SK-N-SH (cell line): ENCODE results near the gene DLX2. TPM values are rescaled to one million over a fixed set of nuclear protein-coding genes. Genes with fewer than 3 reads are reported as not detected.

ENCODE experiments used
- CTCF ChIA-PET: fragments of 300-600, 350-600 bp; formaldehyde crosslinking; extraction: SDS; loops from one replicate; lab custom pipeline; 2021; lab: Yijun Ruan, JAX
- POLR2A ChIA-PET: fragments of 350-600 bp; sonication (Branson Sonifier 250); formaldehyde crosslinking; extraction: SDS; loops from one replicate; lab custom pipeline; 2020; ENCODE audit warnings: antibody characterized with exemption, inconsistent platforms; lab: Yijun Ruan, JAX
- DNase-seq: peaks from one replicate; pipeline ENCODE4 v3.0.0; 2012
- H2AFZ ChIP-seq: fragments of 200-600 bp; sonication (generic); 2 replicates; pipeline ENCODE4 v1.8.1; 2016; ENCODE audit warnings: antibody characterized with exemption, mild to moderate bottlenecking, low read depth
- H3F3A ChIP-seq: fragments of 200-600 bp; sonication (generic); replicated peaks from 2 replicates; pipeline ENCODE3; 2016; ENCODE audit warnings: antibody characterized with exemption, mild to moderate bottlenecking; ENCODE audit not compliant: insufficient read depth
- H3K27ac ChIP-seq, 2 experiments: fragments of 200-500 bp in 1 of 2; fragments of 200-600 bp in 1 of 2; sonication (Bioruptor generic) in 1 of 2; sonication (generic), shearing (Covaris generic) in 1 of 2; 2 replicates each; pipeline versions ENCODE4 v1.5.1 to v1.6.1; 2014 to 2016; ENCODE audit warnings: low read depth in 2 of 2, inconsistent platforms in 1 of 2, low read length in 1 of 2, mild to moderate bottlenecking in 1 of 2, mixed read lengths in 1 of 2
- H3K27me3 ChIP-seq: fragments of 200-600 bp; sonication (generic), shearing (Covaris generic); 2 replicates; pipeline ENCODE4 v1.6.1; 2016; ENCODE audit warnings: mixed run types; ENCODE audit not compliant: insufficient read depth
- H3K36me3 ChIP-seq, 2 experiments: fragments of 200-500 bp in 1 of 2; fragments of 200-600 bp in 1 of 2; sonication (Bioruptor generic) in 1 of 2; sonication (generic) in 1 of 2; replicated peaks in 1 of 2; 2 replicates each; pipeline versions ENCODE3 to v1.5.1; 2014 to 2016; ENCODE audit warnings: low read length in 1 of 2, mild to moderate bottlenecking in 1 of 2; ENCODE audit not compliant: insufficient read depth in 2 of 2, control insufficient read depth in 1 of 2
- H3K4me1 ChIP-seq, 2 experiments: fragments of 200-500 bp in 1 of 2; fragments of 200-600 bp in 1 of 2; sonication (Bioruptor generic) in 1 of 2; sonication (generic), shearing (Covaris generic) in 1 of 2; 2 replicates each; pipeline versions ENCODE4 v1.5.1 to v1.6.1; 2014 to 2016; ENCODE audit warnings: low read depth in 1 of 2, low read length in 1 of 2, mixed run types in 1 of 2; ENCODE audit not compliant: insufficient read depth in 2 of 2, control insufficient read depth in 1 of 2
- H3K4me2 ChIP-seq: fragments of 200-600 bp; sonication (generic), shearing (Covaris generic); 2 replicates; pipeline ENCODE4 v1.6.1; 2017; ENCODE audit warnings: mixed run types
- H3K4me3 ChIP-seq, 2 experiments: fragments of 200-500 bp in 1 of 2; fragments of 200-600 bp in 1 of 2; sonication (Bioruptor generic) in 1 of 2; sonication (generic), shearing (Covaris generic) in 1 of 2; 2 replicates each; pipeline versions ENCODE4 v1.5.1 to v1.8.1; 2014 to 2016; ENCODE audit warnings: low read depth in 2 of 2, inconsistent platforms in 1 of 2, low read length in 1 of 2, mild to moderate bottlenecking in 1 of 2, mixed read lengths in 1 of 2, moderate library complexity in 1 of 2
- H3K79me2 ChIP-seq: fragments of 200-600 bp; sonication (generic); 2 replicates; pipeline ENCODE4 v1.8.1; 2017; ENCODE audit warnings: mild to moderate bottlenecking; ENCODE audit not compliant: insufficient read depth
- H3K9ac ChIP-seq: fragments of 200-600 bp; sonication (generic); 2 replicates; pipeline ENCODE4 v1.6.1; 2017; ENCODE audit warnings: mixed run types
- H3K9me2 ChIP-seq: fragments of 200-600 bp; sonication (generic); 2 replicates; pipeline ENCODE4 v1.6.1; 2017; ENCODE audit warnings: mixed run types
- H3K9me3 ChIP-seq: fragments of 200-600 bp; sonication (generic); 2 replicates; pipeline ENCODE4 v1.6.1; 2017; ENCODE audit warnings: mixed run types, mild to moderate bottlenecking, moderate library complexity
- H4K20me1 ChIP-seq: fragments of 200-600 bp; sonication (generic); 2 replicates; pipeline ENCODE4 v1.6.1; 2017; ENCODE audit warnings: mild to moderate bottlenecking, mixed run types; ENCODE audit not compliant: insufficient read depth
- CHD2 ChIP-seq: fragments of 150-350 bp; IDR thresholded peaks from 2 replicates; pipeline ENCODE4 v1.6.1; 2018; ENCODE audit warnings: low read length; ENCODE audit not compliant: partially characterized antibody
- JUND ChIP-seq: IDR thresholded peaks from 2 replicates; pipeline ENCODE4 v1.4.0; 2012
- MXI1 ChIP-seq: IDR thresholded peaks from 2 replicates; pipeline ENCODE4 v1.6.1; 2012; ENCODE audit warnings: mild to moderate bottlenecking, low read depth, low read length, improper control_type of control experiment
- NFIC ChIP-seq: IDR thresholded peaks from 2 replicates; pipeline ENCODE4 v1.4.0; 2012; ENCODE audit warnings: borderline replicate concordance
- PBX3 ChIP-seq: IDR thresholded peaks from 2 replicates; pipeline ENCODE4; 2012
- RCOR1 ChIP-seq: fragments of 150-350 bp; IDR thresholded peaks from 2 replicates; pipeline ENCODE4 v1.6.1; 2017; ENCODE audit warnings: antibody characterized with exemption, low read length
- REST ChIP-seq: IDR thresholded peaks from 2 replicates; pipeline ENCODE4 v1.6.1; 2012; ENCODE audit warnings: mild to moderate bottlenecking, low read depth, low read length, moderate library complexity
- RXRA ChIP-seq: IDR thresholded peaks from 2 replicates; pipeline ENCODE4 v1.4.0; 2012; ENCODE audit warnings: low read depth, mild to moderate bottlenecking, borderline replicate concordance
- USF1 ChIP-seq: IDR thresholded peaks from 2 replicates; pipeline ENCODE4 v1.4.0; 2012; ENCODE audit warnings: low read depth, borderline replicate concordance
- YY1 ChIP-seq: IDR thresholded peaks from 2 replicates; pipeline ENCODE4 v1.4.0; 2012; ENCODE audit warnings: low read depth, mild to moderate bottlenecking
- ZBTB33 ChIP-seq: IDR thresholded peaks from 2 replicates; pipeline ENCODE4 v1.4.0; 2012; ENCODE audit warnings: low read depth, borderline replicate concordance
- WGBS: methylation state at CpG from one replicate; pipeline ENCODE4 v1.1.6; 2017; ENCODE audit warnings: low lambda C conversion rate; 5-methylcytosine and 5-hydroxymethylcytosine counted together
- polyA plus RNA-seq, 3 experiments: library from polyadenylated mRNA; depleted of rRNA; stranded (reverse); fragments of >200 nt; gene quantifications; 2 replicates each; pipeline ENCODE4 v1.2.3, GENCODE V29; 2012

The DLX2 gene
- polyA plus RNA-seq, 1 of the 3 experiments (the other 2 are of a cell fraction): 0.02 TPM

GRCh38 chr2:172147944-172148650 lies 45.4 kb upstream of the DLX2 start:
- Histone ChIP-seq H2AFZ (0 out of 2 replicates have a peak overlapping the region, but pooled peaks have one; percentile 4), H3K36me3 (peaks cover 0 to 8% of the 10 kb centered on the region in 2 experiments), H3K9me3 (no peaks in the 10 kb centered on the region), H3K9me2 (no peaks in the 10 kb centered on the region), H3K27me3 (no peaks in the 10 kb centered on the region), H3K27ac (no peak overlapping the region), H3K9ac (no peak overlapping the region), H3K4me3 (no peak overlapping the region), H3K4me2 (no peak overlapping the region), H3F3A (no peaks in the 10 kb centered on the region), H3K4me1 (no peaks in the 10 kb centered on the region), H4K20me1 (no peaks in the 10 kb centered on the region), H3K79me2 (no peaks in the 10 kb centered on the region)
- no peak for DNase-seq
- WGBS: 60% methylated on average over 11 of the region's 11 CpGs
- no peak for TF ChIP-seq ZBTB33
- no peak for TF ChIP-seq NFIC
- no peak for TF ChIP-seq JUND
- no peak for TF ChIP-seq YY1
- no peak for TF ChIP-seq RCOR1
- TF ChIP-seq CHD2: no peak
- TF ChIP-seq PBX3: no peak
- no peak for TF ChIP-seq MXI1
- no peak for TF ChIP-seq USF1
- TF ChIP-seq RXRA: no peak
- TF ChIP-seq REST: no peak
- ChIA-PET CTCF (interaction anchor here (1.0 to 2.5 kb wide), 4 partner anchors 10 to 314 kb away, joined by 3 to 7 read pairs (median 4); no protein-coding TSS in a partner anchor), POLR2A (no interaction called here)
